Endothelial cell of umbilical vein (primary cell): ENCODE results near the gene MEGF11. TPM values are rescaled to one million over a fixed set of nuclear protein-coding genes. Genes with fewer than 3 reads are reported as not detected.

Source experiments
- BruUV-seq: library from RNA; stranded (reverse); fragments of 400-500 nt; replicated peaks from 2 replicates; lab custom pipeline; 2021; lab: Mats Ljungman, UMichigan
- CTCF ChIA-PET: fragments of 300-600, 350-600 bp; sonication (Branson Sonifier 250); formaldehyde crosslinking; loops from one replicate; lab custom pipeline; 2021; ENCODE audit warnings: antibody characterized with exemption, inconsistent platforms; lab: Charles Lee
- POLR2A ChIA-PET: fragments of 300-600, 350-600 bp; sonication (Branson Sonifier 250); formaldehyde crosslinking; loops from one replicate; lab custom pipeline; 2021; ENCODE audit warnings: antibody characterized with exemption, inconsistent platforms; lab: Charles Lee
- DNase-seq: peaks from one replicate; pipeline ENCODE4 v3.0.0-alpha.2; 2011; ENCODE audit warnings: low read depth, low spot score
- FAIRE-seq: peaks from 2 replicates; lab custom pipeline; 2011; peaks lifted over from hg19 to GRCh38; lab: Jason Lieb, UNC
- H2AFZ ChIP-seq: 2 replicates; pipeline ENCODE4 v1.6.0; 2012; ENCODE audit warnings: low read depth, low read length, control low read depth, inconsistent platforms
- H3K27ac ChIP-seq: 2 replicates; pipeline ENCODE4 v1.5.1; 2011; ENCODE audit warnings: low read depth, mild to moderate bottlenecking, control low read depth, low read length, moderate library complexity; ENCODE audit not compliant: insufficient read depth
- H3K27me3 ChIP-seq, 2 experiments: 2 replicates each; pipeline versions ENCODE4 v1.6.0 to v1.6.1; 2011; ENCODE audit warnings: low read length in 2 of 2, mixed read lengths in 1 of 2; ENCODE audit not compliant: control insufficient read depth in 2 of 2, insufficient read depth in 2 of 2
- H3K36me3 ChIP-seq, 2 experiments: 2 replicates in 1 of 2; 3 replicates in 1 of 2; pipeline ENCODE4 v1.5.1; 2011; ENCODE audit warnings: low read length in 2 of 2, mild to moderate bottlenecking in 1 of 2, moderate library complexity in 1 of 2; ENCODE audit not compliant: control insufficient read depth in 2 of 2, insufficient read depth in 2 of 2; ENCODE audit errors: extremely low read depth in 1 of 2
- H3K4me1 ChIP-seq: 3 replicates; pipeline ENCODE4 v1.5.1; 2011; ENCODE audit warnings: mild to moderate bottlenecking, low read length; ENCODE audit not compliant: control insufficient read depth, insufficient read depth; ENCODE audit errors: extremely low read depth
- H3K4me2 ChIP-seq: 2 replicates; pipeline ENCODE4 v1.6.1; 2011; ENCODE audit warnings: low read length, control low read depth, mixed read lengths; ENCODE audit not compliant: insufficient read depth
- H3K4me3 ChIP-seq, 3 experiments: fragments of 200-600 bp in 1 of 3; sonication (generic), shearing (Covaris generic) in 1 of 3; replicated peaks in 1 of 3; 2 replicates each; pipeline ENCODE4 v1.5.1; 2011 to 2016; ENCODE audit warnings: control low read depth in 3 of 3, low read length in 3 of 3, mild to moderate bottlenecking in 2 of 3, inconsistent platforms in 1 of 3, low read depth in 1 of 3, moderate library complexity in 1 of 3; ENCODE audit not compliant: insufficient read depth in 1 of 3
- H3K79me2 ChIP-seq: 2 replicates; pipeline ENCODE4 v1.6.0; 2012; ENCODE audit warnings: low read length, inconsistent platforms; ENCODE audit not compliant: control insufficient read depth, insufficient read depth
- H3K9ac ChIP-seq: replicated peaks from 2 replicates; pipeline ENCODE3; 2011; ENCODE audit warnings: low read length, control low read depth; ENCODE audit not compliant: insufficient read depth; ENCODE audit errors: extremely low read depth
- H3K9me1 ChIP-seq: replicated peaks from 3 replicates; pipeline ENCODE4 v1.6.0; 2011; ENCODE audit warnings: mild to moderate bottlenecking, low read length; ENCODE audit not compliant: control insufficient read depth, insufficient read depth; ENCODE audit errors: extremely low read depth
- H3K9me3 ChIP-seq: replicated peaks from 2 replicates; pipeline ENCODE4 v1.5.1; 2012; ENCODE audit warnings: low read length, inconsistent platforms; ENCODE audit not compliant: control insufficient read depth, insufficient read depth
- H4K20me1 ChIP-seq: replicated peaks from 2 replicates; pipeline ENCODE3; 2011; ENCODE audit warnings: mild to moderate bottlenecking, low read length; ENCODE audit not compliant: control insufficient read depth, insufficient read depth; ENCODE audit errors: extremely low read depth
- CTCF ChIP-seq, 2 donors: IDR thresholded peaks; 1 replicate in 1 of 2; 2 replicates in 1 of 2; pipeline ENCODE4 v1.5.1; 2011; ENCODE audit warnings: low read length in 2 of 2, mild to moderate bottlenecking in 2 of 2, moderate library complexity in 2 of 2, control low read depth in 1 of 2, inconsistent platforms in 1 of 2, low read depth in 1 of 2; ENCODE audit not compliant: insufficient read depth in 1 of 2; ENCODE audit errors: extremely low read depth in 1 of 2
- EZH2 ChIP-seq: IDR thresholded peaks from 2 replicates; pipeline ENCODE4 v1.6.1; 2012; ENCODE audit warnings: borderline replicate concordance, low read depth, mild to moderate bottlenecking, moderate library complexity, low read length, inconsistent platforms; ENCODE audit not compliant: severe bottlenecking
- FOS ChIP-seq: IDR thresholded peaks from 2 replicates; pipeline ENCODE4 v1.6.1; 2011; ENCODE audit warnings: mild to moderate bottlenecking, low read length, moderate library complexity, borderline replicate concordance; ENCODE audit not compliant: insufficient read depth
- GATA2 ChIP-seq: IDR thresholded peaks from 2 replicates; pipeline ENCODE4 v1.7.0; 2011; ENCODE audit warnings: low read depth, mild to moderate bottlenecking, moderate library complexity, mixed read lengths, low read length; ENCODE audit not compliant: insufficient read length, insufficient read depth
- JUN ChIP-seq: IDR thresholded peaks from 2 replicates; pipeline ENCODE4 v1.6.1; 2011; ENCODE audit warnings: borderline replicate concordance, low read depth; ENCODE audit not compliant: insufficient read length, insufficient read depth
- MAX ChIP-seq: IDR thresholded peaks from 2 replicates; pipeline ENCODE4 v1.6.1; 2011; ENCODE audit not compliant: insufficient read depth, insufficient read length
- POLR2A ChIP-seq: IDR thresholded peaks from 2 replicates; pipeline ENCODE4 v1.6.1; 2012; ENCODE audit warnings: low read depth, mild to moderate bottlenecking, control low read depth, low read length
- POLR2AphosphoS5 ChIP-seq: IDR thresholded peaks from 2 replicates; pipeline ENCODE4 v1.6.1; 2012; ENCODE audit warnings: low read depth, mild to moderate bottlenecking, control low read depth, low read length, moderate library complexity; ENCODE audit not compliant: insufficient read depth
- dilution Hi-C: fragments of 300-500 bp; cut with MboI; formaldehyde crosslinking; loops from one replicate; pipeline ENCODE4 v1.15.0; 2019; ENCODE audit warnings: low sequenced_read_pairs; ENCODE audit not compliant: extremely low pct_ligation_motif_present
- intact Hi-C: fragments of 100-400 bp; cut with micrococcal nuclease; formaldehyde crosslinking; loops from one replicate; pipeline ENCODE4 v1.10.0; 2022
- polyA plus RNA-seq, 4 experiments: library from polyadenylated mRNA; depleted of rRNA in 3 of 4; stranded (reverse) in 3 of 4; unstranded in 1 of 4; fragments of >200 nt; gene quantifications; 2 replicates each; pipeline versions ENCODE4 v1.2.1 to v1.2.3, GENCODE V29; 2011 to 2012; ENCODE audit warnings: missing spikeins in 1 of 4
- total RNA-seq: library from RNA; stranded (reverse); gene quantifications from 2 replicates; pipeline ENCODE4 v1.2.3, GENCODE V29; 2021

Gene MEGF11
- total and polyA plus RNA-seq, 2 donors (not counting 3 experiments of a cell fraction or from before 2014, with no cell fraction given), result not detected

GRCh38 chr15:65987100-65987499 lies 266.4 kb downstream of the MEGF11 start:
- Histone ChIP-seq H2AFZ (no peak overlapping the region), H3K9me1 (no peaks in the 10 kb centered on the region), H3K9ac (no peak overlapping the region), H3K4me1 (no peaks in the 10 kb centered on the region), H3K27ac (no peak overlapping the region), H4K20me1 (no peaks in the 10 kb centered on the region), H3K27me3 (peaks cover 30 to 35% of the 10 kb centered on the region in 2 experiments), H3K36me3 (no peaks in the 10 kb centered on the region), H3K4me3 (no peak overlapping the region), H3K4me2 (no peak overlapping the region), H3K79me2 (no peaks in the 10 kb centered on the region), H3K9me3 (no peaks in the 10 kb centered on the region)
- intact Hi-C loops, result loop anchor here (10.0 kb wide), 1 partner anchor 508 kb away; the partner anchor contains the start of gene SNAPC5
- BruUV-seq, result no TSS peak
- CTCF ChIA-PET, result no interaction called here
- FAIRE-seq (no peak), DNase-seq (no peak)
- TF ChIP-seq POLR2A (no peak), GATA2 (no peak), JUN (no peak), CTCF (IDR thresholded peaks at IDR 0.05; ENCODE audit: extremely low read depth in 1 of 2, insufficient read depth in 1 of 2, low read depth in 1 of 2, low read length in 2 of 2) (no peak), POLR2AphosphoS5 (no peak), EZH2 (no peak), MAX (no peak), FOS (no peak)
- POLR2A ChIA-PET, result no interaction called here
- dilution Hi-C loops, result no loop called here
